NAMALWA (cell line): Measurements from ENCODE around the gene XAGE1B.
"Not testable (repeated sequence)": the region's sequence is repeated elsewhere in the genome, so short reads cannot be mapped to it uniquely, and the experiment has no call there.

Experiments
- DNase-seq: peaks from one replicate; pipeline ENCODE4 v3.0.0-alpha.2; 2015; ENCODE audit warnings: low spot score

Gene XAGE1B

GRCh38 chrX:52516987-52517325 lies at the start of gene XAGE1B:
XAGE1B (minus strand) TSS chrX:52517063; CDS start chrX:52515527, 1,536 bp downstream.
- DNase-seq: not testable (repeated sequence)

GRCh38 chrX:52563105-52563504 lies 46.2 kb upstream of the XAGE1B start:
- no peak for DNase-seq

DNA sequence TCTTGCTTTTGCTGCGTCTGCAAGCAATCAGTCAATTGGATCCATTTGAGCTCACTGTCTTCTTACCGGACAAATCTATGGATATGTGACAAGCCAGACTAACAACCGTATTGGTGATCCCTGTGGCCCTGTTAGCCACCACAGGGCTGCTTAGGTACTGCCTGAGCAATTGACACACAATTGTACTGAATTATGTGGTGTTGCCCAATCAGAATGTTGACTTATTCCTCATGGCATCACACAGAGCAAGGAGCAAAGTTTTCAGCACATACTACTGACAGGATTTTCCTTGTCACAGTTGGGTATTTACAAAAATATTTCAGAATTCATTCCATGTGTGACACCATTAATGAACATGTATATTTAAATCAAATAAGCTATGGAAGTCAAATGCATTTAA lies 41.3 kb upstream of the XAGE1B start:
- DNase-seq: no peak

DNA sequence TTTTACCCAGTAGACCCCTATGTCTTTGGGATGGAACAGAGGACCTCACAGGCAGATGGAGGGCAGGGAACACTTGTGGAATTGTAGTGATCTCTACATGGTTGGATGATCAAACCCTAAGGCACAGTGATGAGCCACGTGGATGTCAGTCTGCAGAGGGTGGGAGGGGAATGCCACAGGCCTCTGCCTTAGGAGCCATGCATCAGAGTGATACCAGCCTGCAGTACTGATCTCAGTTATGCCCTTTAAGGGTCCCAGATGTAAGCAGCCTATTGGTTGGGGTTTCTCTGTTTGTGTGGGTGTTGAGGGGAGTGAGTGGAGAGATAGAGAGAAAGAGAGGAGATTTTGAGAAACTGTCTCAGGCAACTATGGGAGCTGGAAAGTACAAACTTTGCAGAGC lies 39.9 kb upstream of the XAGE1B start:
- DNase-seq: no peak

DNA sequence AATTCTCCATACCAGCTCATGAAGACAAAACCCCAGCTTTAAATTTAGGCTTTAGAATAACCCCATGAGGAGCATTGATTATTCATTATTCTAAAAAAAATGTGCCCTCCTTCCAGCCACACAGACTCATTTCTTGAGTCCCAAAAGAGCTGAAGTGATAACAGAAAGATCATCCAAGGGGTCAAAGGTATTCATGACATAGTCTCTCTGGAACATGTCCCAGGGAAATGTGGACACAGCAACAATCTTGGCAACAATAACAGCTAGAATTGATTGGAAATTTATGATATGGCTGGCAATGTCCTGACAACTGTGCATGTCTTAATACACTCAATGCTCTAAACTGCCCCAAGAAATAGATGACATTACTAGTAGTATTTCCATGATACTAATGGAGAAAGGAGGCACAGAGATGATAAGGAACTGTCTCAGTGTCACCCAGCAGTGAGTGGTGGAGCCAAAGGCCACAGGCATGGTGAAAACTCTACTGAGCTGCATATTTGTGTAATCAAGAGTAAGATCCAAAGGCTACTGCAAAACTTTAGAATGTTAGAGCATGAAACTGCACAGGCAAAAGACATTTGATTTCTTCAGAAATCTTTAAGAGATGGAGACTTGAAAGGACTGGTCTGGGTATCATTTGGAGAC lies 37.3 kb upstream of the XAGE1B start:
- no peak for DNase-seq

DNA sequence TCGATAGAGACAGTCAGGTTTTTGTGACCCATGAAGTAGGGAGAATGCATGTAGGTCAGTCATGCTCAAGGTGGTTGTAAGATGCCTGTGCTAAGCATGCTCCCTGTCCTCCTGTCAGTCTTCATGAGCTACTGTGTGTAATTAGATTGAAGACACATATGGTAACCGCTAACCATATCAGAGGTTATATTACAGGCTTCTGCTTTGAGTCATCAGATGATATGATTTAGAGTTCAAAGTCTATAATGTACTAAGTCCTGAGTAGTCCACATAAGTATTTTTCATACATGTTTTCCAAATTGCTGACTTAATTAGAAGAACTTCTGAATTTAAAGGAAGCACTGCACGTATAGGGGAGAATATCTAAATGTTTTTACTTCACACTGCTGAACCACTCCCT lies 31.9 kb upstream of the XAGE1B start:
- not testable (repeated sequence) for DNase-seq

DNA sequence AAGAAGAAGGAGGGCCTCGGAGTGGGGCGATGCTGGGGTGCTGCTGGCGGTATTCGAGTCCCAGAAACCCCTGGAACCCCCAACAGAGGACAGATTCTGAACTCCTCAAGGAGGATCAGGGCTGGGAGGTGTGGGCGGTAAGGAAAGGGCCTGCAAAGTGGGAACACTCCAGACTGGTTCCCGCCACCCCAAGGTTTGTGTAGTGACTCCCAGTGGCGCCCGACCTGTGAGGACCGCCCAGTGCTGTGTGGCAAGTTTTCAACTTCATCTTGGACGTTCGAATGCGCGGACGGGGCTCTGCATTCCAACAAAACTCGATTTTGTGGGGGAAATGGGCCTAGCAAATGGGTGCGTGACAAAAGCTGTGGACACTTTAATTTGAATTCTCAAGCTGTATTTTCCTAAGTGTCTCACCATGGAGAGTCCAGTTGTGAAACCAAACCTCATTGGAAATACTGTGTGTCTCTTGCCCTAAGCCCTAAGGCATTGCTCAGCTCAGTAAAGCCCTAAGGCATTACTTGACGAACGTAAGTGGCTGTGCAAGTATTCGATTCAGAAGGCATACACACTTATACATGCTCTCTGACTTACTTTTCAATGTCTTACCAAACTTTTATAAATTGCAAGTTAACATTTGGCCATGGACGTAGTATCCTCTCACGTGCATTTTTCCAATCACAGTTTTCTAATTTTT lies 27.4 kb upstream of the XAGE1B start:
- DNase-seq: no peak

GRCh38 chrX:52542311-52542710 lies 25.4 kb upstream of the XAGE1B start:
- DNase-seq: no peak

GRCh38 chrX:52541051-52541450 lies 24.2 kb upstream of the XAGE1B start:
- DNase-seq: not testable (repeated sequence)

DNA sequence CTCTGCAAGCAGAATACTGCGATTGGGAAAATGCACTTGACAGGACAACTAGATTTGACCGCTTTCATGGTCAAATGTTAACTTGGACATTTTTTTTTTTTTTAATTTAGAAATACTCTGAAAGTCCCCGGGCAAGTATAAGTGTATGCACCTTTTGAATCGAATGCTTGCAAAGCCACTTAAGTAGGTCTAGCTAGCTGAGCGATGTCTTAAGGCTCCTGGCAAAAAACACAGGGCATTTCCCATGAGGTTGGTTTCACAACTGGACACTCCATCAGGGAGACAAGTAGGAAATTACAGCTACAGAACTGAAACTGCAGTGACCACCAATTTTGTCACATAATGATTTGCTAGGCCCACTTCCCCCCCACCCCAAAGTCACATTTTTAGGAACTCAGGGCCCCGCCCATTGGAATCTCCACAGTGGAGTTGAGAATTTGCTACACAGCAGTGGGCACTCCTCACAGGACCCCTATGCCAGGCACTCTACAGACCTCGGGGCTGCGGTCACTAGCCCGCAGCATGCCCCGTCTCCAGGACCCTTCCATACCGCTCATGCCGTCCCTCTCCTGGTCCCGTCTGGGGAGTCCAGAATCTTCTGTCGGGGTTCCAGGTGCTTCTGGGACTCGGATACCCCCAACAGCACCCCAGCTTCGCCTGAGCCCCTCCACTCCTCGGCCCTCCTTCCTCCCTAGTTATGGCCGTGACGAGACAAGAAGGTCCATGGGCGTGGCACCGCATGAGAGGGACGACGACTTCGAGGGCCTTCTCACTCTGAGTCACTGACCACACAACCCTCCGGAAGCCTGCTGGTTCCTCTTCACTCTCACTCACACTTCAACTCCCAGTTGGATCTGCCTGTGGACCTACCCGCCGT lies 515 bp downstream of the XAGE1B start:
- not testable (repeated sequence) for DNase-seq

DNA sequence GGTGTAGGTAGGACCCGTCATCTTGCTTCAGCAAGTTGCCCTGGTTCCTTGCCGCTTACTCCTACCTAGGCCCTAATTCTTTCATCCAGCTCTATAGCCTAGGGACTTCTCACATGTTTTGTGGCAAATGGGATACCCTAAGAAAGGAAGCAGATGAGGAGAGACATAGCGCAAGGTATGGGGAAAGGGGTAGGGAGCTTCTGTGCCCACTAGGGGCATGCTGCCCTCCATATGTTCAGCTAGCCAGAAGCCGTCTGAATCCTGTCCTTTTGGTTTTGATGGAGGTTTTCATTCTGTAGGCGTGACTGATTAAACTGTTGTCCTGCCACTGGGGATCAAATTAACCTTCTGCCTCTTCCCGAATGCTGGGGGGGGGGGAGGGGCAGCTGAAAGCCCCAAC lies 5.7 kb downstream of the XAGE1B start:
- DNase-seq: not testable (repeated sequence)

GRCh38 chrX:52509916-52510315 lies 6.9 kb downstream of the XAGE1B start:
- no peak for DNase-seq

- no peak for DNase-seq
Measured at GRCh38 chrX:52507331-52507730, 9.5 kb downstream of the XAGE1B start.

GRCh38 chrX:52504551-52504950 lies 12.3 kb downstream of the XAGE1B start:
- no peak for DNase-seq

- DNase-seq: not testable (repeated sequence)
Measured at GRCh38 chrX:52501362-52501761, 15.5 kb downstream of the XAGE1B start.

DNA sequence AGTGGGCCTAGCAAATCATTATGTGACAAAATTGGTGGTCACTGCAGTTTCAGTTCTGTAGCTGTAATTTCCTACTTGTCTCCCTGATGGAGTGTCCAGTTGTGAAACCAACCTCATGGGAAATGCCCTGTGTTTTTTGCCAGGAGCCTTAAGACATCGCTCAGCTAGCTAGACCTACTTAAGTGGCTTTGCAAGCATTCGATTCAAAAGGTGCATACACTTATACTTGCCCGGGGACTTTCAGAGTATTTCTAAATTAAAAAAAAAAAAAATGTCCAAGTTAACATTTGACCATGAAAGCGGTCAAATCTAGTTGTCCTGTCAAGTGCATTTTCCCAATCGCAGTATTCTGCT lies 20.5 kb downstream of the XAGE1B start:
- not testable (repeated sequence) for DNase-seq

GRCh38 chrX:52495545-52496418 lies 21.1 kb downstream of the XAGE1B start, which contains the start of gene XAGE1A:
XAGE1A (plus strand) TSS chrX:52495808; CDS start chrX:52497362, 1,554 bp downstream.
- not testable (repeated sequence) for DNase-seq

DNA sequence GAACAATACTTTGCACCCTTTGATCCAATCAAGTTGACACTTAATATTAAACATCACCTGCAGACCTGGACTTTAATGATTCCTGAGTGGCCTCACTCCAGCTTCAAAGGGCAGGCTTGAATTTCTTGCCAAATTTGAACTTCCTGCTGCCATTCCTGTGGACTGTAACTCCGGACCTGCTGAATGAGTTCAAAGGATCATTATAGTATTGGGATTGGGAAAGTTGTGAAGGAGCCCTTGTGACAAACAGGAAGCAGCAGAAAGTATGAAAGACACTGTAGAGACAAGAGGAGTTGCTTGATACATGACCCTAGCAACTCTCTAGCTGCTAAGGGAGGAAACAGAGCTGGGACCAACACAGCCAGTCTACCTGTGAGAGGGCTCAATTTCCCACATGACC lies 45.6 kb downstream of the XAGE1B start:
- DNase-seq: not testable (repeated sequence)
